ENCODE results near the gene NFKBIL1.
"Not testable (repeated sequence)": the region's sequence is repeated elsewhere in the genome, so short reads cannot be mapped to it uniquely, and the experiment has no call there.

The NFKBIL1 gene

DNA sequence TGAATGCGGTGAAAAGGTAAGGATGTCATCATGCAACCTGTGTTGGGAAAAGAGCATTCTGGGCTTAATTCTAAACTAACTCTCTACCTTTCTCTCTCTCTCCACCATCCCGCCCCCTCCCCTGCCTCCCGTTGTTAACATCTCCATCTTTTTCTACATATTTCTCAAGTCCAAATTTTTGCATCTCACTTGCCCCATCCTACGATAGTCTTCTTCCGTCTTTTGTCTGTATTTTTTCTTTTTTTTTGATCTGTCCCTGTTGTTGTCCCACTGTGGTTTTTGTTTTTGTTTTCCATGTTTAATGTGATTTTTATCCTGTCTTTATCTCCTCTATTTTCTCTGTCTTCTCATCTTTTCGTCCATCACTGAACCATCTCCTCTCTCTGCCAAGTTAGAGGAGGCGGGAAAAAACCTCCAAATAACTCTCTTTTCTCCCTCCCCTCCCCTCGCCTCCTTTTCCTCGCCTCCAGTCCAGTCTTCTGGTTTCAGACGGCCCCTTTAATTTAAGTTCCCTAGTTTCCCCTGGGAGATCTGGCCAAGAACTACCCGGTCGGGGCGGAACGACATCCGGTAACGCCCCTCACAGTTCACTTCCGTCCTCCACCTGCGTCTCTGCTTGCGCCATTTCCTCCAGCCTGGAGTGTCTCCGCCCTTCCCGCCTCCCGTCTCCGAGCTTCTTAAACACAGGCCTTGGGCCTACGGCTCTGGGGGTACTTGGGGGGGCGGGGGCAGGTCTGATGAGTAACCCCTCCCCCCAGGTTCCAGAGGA, at the start of gene NFKBIL1:
Gene NFKBIL1 (plus strand): TSS at position 651 of the 769 bp plus-strand sequence. CDS start 87 bp downstream, at position 738.
- Mint-ChIP-seq H3K27ac (peak within 1 kb of the TSS; percentile 95), H3K4me1 (ENCODE audit: low read depth) (peaks cover 57% of the 10 kb centered on the region), H3K27me3 (no peaks in the 10 kb centered on the region), H3K9me3 (no peaks in the 10 kb centered on the region), H3K4me3 (peak within 1 kb of the TSS; percentile 76), H3K36me3 (ENCODE audit: low read depth) (peaks cover 49% of the 10 kb centered on the region)
- peak; percentile 91 for DNase-seq

- Mint-ChIP-seq H3K36me3 (ENCODE audit: low read depth) (peaks cover 22% of the 10 kb centered on the region), H3K4me1 (ENCODE audit: low read depth) (peaks cover 69% of the 10 kb centered on the region), H3K27ac (peak overlapping the region; percentile 84)
These were observed 48.7 kb upstream of the NFKBIL1 start for GRCh38 chr6:31498748-31499147.

GRCh38 chr6:31499648-31500047, 47.8 kb upstream of the NFKBIL1 start:
- Mint-ChIP-seq H3K36me3 (ENCODE audit: low read depth) (peaks cover 17% of the 10 kb centered on the region), H3K4me1 (ENCODE audit: low read depth) (peaks cover 71% of the 10 kb centered on the region), H3K4me3 (peak overlapping the region; percentile 82)
- H3K9me3 Mint-ChIP-seq, H3K27ac Mint-ChIP-seq, DNase-seq, H3K27me3 Mint-ChIP-seq: not testable (repeated sequence)

More at GRCh38 chr6:31498748-31499147, 48.7 kb upstream of the NFKBIL1 start:
- peak; percentile 41 for DNase-seq
- Mint-ChIP-seq H3K27me3 (no peaks in the 10 kb centered on the region), H3K9me3 (no peaks in the 10 kb centered on the region), H3K4me3 (peak overlapping the region; percentile 82)

GRCh38 chr6:31502586-31502985, 44.8 kb upstream of the NFKBIL1 start:
- H3K4me1 Mint-ChIP-seq (ENCODE audit: low read depth) = peaks cover 52% of the 10 kb centered on the region
- no peaks in the 10 kb centered on the region for H3K9me3 Mint-ChIP-seq
- peaks cover 36% of the 10 kb centered on the region for H3K36me3 Mint-ChIP-seq (ENCODE audit: low read depth)
- no peaks in the 10 kb centered on the region for H3K27me3 Mint-ChIP-seq
- H3K27ac Mint-ChIP-seq = no peak overlapping the region
- H3K4me3 Mint-ChIP-seq = no peak overlapping the region
- DNase-seq = no peak

GRCh38 chr6:31509036-31509435, 38.4 kb upstream of the NFKBIL1 start:
- H3K27ac Mint-ChIP-seq; H3K4me3 Mint-ChIP-seq; H3K4me1 Mint-ChIP-seq (ENCODE audit: low read depth); DNase-seq; H3K27me3 Mint-ChIP-seq; H3K9me3 Mint-ChIP-seq: not testable (repeated sequence)
- H3K36me3 Mint-ChIP-seq (ENCODE audit: low read depth) = peaks cover 67% of the 10 kb centered on the region

DNA sequence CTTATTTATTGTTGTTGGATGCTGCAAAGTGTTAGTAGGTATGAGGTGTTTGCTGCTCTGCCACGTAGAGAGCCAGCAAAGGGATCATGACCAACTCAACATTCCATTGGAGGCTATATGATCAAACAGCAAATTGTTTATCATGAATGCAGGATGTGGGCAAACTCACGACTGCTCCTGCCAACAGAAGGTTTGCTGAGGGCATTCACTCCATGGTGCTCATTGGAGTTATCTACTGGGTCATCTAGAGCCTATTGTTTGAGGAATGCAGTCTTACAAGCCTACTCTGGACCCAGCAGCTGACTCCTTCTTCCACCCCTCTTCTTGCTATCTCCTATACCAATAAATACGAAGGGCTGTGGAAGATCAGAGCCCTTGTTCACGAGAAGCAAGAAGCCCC, 37.4 kb upstream of the NFKBIL1 start:
- H3K27me3 Mint-ChIP-seq = no peaks in the 10 kb centered on the region
- no peak overlapping the region for H3K27ac Mint-ChIP-seq
- no peaks in the 10 kb centered on the region for H3K9me3 Mint-ChIP-seq
- no peak overlapping the region for H3K4me3 Mint-ChIP-seq
- DNase-seq = no peak
- peaks cover 64% of the 10 kb centered on the region for H3K36me3 Mint-ChIP-seq (ENCODE audit: low read depth)
- H3K4me1 Mint-ChIP-seq (ENCODE audit: low read depth) = peaks cover 2% of the 10 kb centered on the region

GRCh38 chr6:31513456-31514165, 33.8 kb upstream of the NFKBIL1 start:
- H3K27me3 Mint-ChIP-seq = no peaks in the 10 kb centered on the region
- no peak overlapping the region for H3K27ac Mint-ChIP-seq
- no peak overlapping the region for H3K4me3 Mint-ChIP-seq
- H3K36me3 Mint-ChIP-seq (ENCODE audit: low read depth) = peaks cover 28% of the 10 kb centered on the region
- no peaks in the 10 kb centered on the region for H3K9me3 Mint-ChIP-seq
- no peaks in the 10 kb centered on the region for H3K4me1 Mint-ChIP-seq (ENCODE audit: low read depth)
- DNase-seq = no peak

GRCh38 chr6:31521835-31522234, 25.6 kb upstream of the NFKBIL1 start:
- Mint-ChIP-seq H3K27ac (no peak overlapping the region), H3K9me3 (no peaks in the 10 kb centered on the region), H3K4me3 (no peak overlapping the region), H3K4me1 (ENCODE audit: low read depth) (peaks cover 3% of the 10 kb centered on the region), H3K27me3 (no peaks in the 10 kb centered on the region), H3K36me3 (ENCODE audit: low read depth) (no peaks in the 10 kb centered on the region)
- no peak for DNase-seq

DNA sequence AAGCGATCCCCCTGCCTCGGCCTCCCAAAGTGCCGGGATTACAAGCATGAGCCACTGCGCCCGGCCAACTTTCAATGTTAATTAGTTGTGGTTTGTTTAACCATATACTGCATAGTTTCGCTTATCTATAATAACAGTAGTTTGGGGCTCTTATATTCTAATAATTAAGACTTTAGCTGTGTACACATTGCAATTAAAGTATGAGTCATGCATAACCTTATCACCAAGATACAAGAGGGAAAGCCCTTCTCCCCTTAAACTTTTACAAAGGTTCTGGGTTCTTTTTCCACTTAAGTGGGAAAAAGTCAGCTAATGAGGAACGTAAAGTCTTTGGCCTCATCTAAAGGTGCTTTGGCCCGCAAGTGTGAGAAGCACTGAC, 21.9 kb upstream of the NFKBIL1 start:
- H3K27ac Mint-ChIP-seq = no peak overlapping the region

DNA sequence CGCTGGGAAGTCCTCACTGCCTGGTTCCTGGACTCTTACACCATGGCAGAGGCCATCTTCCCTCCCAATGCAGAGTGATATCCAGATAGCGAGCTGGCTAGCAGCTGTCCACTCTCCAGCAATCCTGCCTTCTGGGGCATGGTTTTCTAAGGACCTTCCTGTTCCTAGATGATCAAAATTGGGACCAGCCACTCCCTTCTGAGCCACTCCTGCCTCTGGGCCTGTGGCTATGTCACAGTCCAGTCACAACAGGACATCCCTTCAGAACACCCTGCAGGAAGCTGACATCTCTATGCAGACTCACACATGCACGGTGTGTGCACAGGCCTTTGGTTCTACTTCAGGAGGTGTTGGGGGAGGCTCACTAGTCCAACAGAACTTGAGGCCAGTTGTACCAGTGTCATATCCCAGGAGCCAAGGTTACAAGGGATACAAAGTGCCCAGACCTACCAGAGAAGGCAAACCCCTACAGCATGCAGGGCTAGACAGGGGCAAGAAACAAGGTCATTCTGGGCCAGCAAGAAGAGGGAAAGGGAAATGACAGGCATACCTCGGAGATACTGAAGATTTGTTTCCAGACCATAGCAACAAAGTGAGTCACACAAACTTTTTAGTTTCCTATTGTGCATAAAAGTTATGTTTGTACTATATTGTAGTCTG, 21.3 kb upstream of the NFKBIL1 start:
- peaks cover 30% of the 10 kb centered on the region for H3K36me3 Mint-ChIP-seq (ENCODE audit: low read depth)
- peaks cover 5% of the 10 kb centered on the region for H3K4me1 Mint-ChIP-seq (ENCODE audit: low read depth)
- no peak overlapping the region for H3K4me3 Mint-ChIP-seq
- no peaks in the 10 kb centered on the region for H3K9me3 Mint-ChIP-seq
- DNase-seq = peak; percentile 24
- H3K27me3 Mint-ChIP-seq = no peaks in the 10 kb centered on the region
- peak overlapping the region; percentile 56 for H3K27ac Mint-ChIP-seq

More for the DNA sequence above, 21.9 kb upstream of the NFKBIL1 start:
- Mint-ChIP-seq H3K4me3 (no peak overlapping the region), H3K36me3 (ENCODE audit: low read depth) (peaks cover 25% of the 10 kb centered on the region), H3K27me3 (no peaks in the 10 kb centered on the region), H3K9me3 (no peaks in the 10 kb centered on the region), H3K4me1 (ENCODE audit: low read depth) (peaks cover 5% of the 10 kb centered on the region)
- DNase-seq = peak; percentile 12

GRCh38 chr6:31528307-31528777, 19.1 kb upstream of the NFKBIL1 start:
- H3K4me3 Mint-ChIP-seq = no peak overlapping the region
- H3K4me1 Mint-ChIP-seq (ENCODE audit: low read depth) = peaks cover 16% of the 10 kb centered on the region
- no peaks in the 10 kb centered on the region for H3K9me3 Mint-ChIP-seq
- H3K36me3 Mint-ChIP-seq (ENCODE audit: low read depth) = peaks cover 53% of the 10 kb centered on the region
- no peak for DNase-seq
- H3K27me3 Mint-ChIP-seq = no peaks in the 10 kb centered on the region
- H3K27ac Mint-ChIP-seq = no peak overlapping the region

DNA sequence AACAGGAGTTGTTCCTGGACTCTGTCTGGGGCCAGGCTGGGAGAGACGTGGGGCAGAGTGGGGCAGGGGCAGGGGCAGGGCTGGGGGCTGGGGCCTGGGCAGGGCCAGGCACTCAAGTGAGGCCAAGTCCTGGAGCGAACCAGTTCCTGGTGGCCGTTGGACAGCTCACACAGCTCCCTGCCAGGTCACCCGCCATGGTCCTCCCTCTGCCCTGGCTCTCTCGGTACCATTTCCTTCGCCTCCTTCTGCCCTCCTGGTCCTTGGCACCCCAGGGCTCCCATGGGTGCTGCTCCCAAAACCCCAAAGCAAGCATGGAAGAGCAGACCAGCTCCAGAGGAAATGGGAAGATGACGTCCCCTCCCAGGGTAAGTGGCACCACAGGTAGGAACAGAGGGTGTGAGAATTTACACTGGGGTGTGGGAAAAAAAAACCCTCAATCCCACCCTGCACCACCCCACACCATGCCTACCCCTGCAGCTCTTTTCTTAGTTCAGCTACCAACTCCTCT, 18.5 kb upstream of the NFKBIL1 start, which contains the start of gene MCCD1:
Gene MCCD1 (plus strand): TSS at position 142 of the 508 bp plus-strand sequence. CDS start 53 bp downstream, at position 195.
- no peaks in the 10 kb centered on the region for H3K9me3 Mint-ChIP-seq
- DNase-seq = no peak
- peak within 1 kb of the TSS; percentile 55 for H3K27ac Mint-ChIP-seq
- no peak within 1 kb of the TSS for H3K4me3 Mint-ChIP-seq
- H3K4me1 Mint-ChIP-seq (ENCODE audit: low read depth) = peaks cover 21% of the 10 kb centered on the region
- no peaks in the 10 kb centered on the region for H3K27me3 Mint-ChIP-seq
- peaks cover 58% of the 10 kb centered on the region for H3K36me3 Mint-ChIP-seq (ENCODE audit: low read depth)

- Mint-ChIP-seq H3K27ac (peak overlapping the region; percentile 55), H3K4me3 (no peak overlapping the region), H3K36me3 (ENCODE audit: low read depth) (peaks cover 65% of the 10 kb centered on the region), H3K4me1 (ENCODE audit: low read depth) (peaks cover 24% of the 10 kb centered on the region), H3K27me3 (no peaks in the 10 kb centered on the region), H3K9me3 (no peaks in the 10 kb centered on the region)
- peak; percentile 32 for DNase-seq
These were observed 17.9 kb upstream of the NFKBIL1 start for GRCh38 chr6:31529329-31530150.

- peak; percentile 17 for DNase-seq
- H3K27me3 Mint-ChIP-seq = no peaks in the 10 kb centered on the region
- H3K36me3 Mint-ChIP-seq (ENCODE audit: low read depth) = peaks cover 76% of the 10 kb centered on the region
- peaks cover 35% of the 10 kb centered on the region for H3K4me1 Mint-ChIP-seq (ENCODE audit: low read depth)
- H3K27ac Mint-ChIP-seq = no peak overlapping the region
- H3K4me3 Mint-ChIP-seq = no peak overlapping the region
- H3K9me3 Mint-ChIP-seq = no peaks in the 10 kb centered on the region
These were observed 16.7 kb upstream of the NFKBIL1 start for GRCh38 chr6:31530659-31531058.

Measured in activated T-cell treated with anti-CD3 and anti-CD28 coated beads, Interleukin-2, amount 50 U/mL, for 24 hours (primary cell).